NK-92 treated with Interleukin-12 subunit alpha and Interleukin-12 subunit beta, amount 100 ng/mL, for 24 hours (cell line): ENCODE results near the gene ZNF280A.
"Not testable (repeated sequence)": the region's sequence is repeated elsewhere in the genome, so short reads cannot be mapped to it uniquely, and the experiment has no call there.

Experiments used
- DNase-seq: peaks from one replicate; lab custom pipeline; 2025; lab: John Stamatoyannopoulos, UW

The ZNF280A gene

DNA sequence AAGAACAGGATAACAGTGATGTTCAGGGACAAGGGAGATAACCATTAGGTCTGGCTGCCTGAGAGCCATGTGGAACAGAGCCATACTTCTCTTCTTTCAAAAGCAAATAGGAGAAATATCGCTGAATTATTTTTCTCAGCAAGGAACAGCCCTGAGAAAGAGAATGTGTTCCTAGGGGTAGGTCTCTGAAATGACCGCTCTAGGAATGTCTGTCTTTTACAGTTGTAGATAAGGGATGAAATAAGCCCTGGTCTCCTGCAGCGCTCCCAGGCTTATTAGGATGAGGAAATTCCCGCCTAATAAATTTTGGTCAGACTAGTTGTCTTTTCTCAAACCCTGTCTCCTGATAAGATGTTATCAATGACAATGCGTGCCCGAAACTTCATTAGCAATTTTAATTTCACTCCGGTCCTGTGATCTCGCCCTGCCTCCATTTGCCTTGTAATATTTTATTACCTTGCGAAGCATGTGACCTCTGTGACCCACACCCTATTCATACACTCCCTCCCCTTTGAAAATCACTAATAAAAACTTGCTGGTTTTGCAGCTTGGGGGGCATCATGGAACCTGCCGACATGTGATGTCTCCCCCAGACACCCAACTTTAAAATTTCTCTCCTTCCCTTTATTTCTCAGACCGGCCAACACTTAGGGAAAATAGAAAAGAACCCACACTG lies 51.1 kb downstream of the ZNF280A start:
- not testable (repeated sequence) for DNase-seq

DNA sequence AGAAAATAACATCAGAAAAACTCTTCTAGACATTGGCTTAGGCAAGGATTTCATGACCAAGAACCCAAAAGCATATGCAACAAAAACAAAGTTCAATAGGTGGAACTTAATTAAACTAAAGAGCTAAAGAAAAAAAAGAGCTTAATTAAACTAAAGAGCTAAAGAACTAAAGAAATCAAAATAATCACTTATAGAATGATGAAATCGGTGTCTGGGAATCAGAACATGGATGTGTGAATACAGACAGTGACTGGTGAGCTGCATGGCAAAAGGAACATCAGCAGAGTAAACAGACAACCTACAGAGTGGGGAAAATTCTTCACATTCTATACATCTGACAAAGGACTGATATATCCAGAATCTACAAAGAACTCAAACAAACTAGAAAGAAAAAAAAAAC lies 53.0 kb downstream of the ZNF280A start:
- DNase-seq, result no peak

- no peak for DNase-seq
These were observed 54.3 kb downstream of the ZNF280A start for GRCh38 chr22:22465782-22466181.

DNA sequence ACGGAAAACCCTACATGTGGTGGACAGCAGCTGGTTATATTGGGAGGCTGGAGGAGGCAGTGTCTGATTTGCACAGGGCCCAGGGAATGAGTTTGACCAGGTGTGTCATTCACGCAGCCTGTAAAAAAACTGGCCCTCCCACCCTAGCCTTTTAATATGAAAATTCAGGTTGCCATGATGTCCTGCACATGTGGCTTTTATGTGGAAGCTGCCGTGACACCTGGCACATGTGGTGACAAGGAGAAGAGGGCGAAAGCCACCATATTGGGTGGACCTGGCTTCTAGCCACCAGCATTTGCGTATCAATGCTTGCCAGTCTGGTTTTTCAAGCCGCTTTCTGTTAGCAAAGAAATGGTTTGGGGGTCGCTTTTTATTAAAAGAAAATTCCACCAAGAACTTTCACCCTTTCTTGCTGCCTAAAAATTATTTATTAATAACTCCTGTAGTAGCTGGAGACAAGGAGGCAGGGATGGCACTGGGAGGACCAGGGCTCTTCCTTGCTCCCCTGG lies 54.9 kb downstream of the ZNF280A start:
- DNase-seq, result no peak

GRCh38 chr22:22464541-22465054 lies 55.5 kb downstream of the ZNF280A start:
- no peak for DNase-seq

DNA sequence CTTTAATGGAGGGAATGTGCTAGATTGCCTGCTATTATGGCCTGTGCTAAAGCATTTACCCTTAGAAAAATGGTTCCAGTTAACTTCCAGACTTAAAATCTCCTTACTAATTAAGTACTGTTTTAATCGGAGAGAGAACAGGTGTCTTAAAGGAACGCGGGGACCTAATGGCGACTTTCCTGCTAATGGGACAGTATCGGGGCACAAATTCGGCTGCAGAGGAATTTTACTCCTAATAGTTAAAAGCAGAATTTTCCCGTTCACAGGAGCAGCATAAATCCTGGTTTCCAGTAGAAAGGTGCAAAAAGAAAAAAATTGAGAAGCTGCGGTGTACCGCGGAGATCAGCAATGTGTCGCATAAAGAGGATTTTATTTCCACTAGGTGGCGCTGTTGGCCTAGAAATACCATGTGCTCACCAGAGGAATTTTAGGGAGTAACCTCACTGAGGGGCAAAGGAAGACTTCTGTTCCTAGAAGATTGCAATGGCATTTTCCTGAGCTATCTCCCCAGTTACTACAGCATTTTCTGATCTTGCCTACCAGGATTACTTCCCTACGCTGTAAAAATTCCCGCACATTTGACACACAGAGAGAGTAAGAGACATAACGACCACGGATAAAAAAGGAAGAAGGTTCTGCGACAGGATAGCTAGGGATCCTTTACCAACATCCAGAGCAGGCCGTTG lies 56.1 kb downstream of the ZNF280A start:
- DNase-seq, result peak; percentile 1
